Measurements from ENCODE around the gene RPS3A. TPM values are rescaled to one million over a fixed set of nuclear protein-coding genes. Genes with fewer than 3 reads are reported as not detected.

RPS3A gene
- total RNA-seq, 1 experiment from 2014 or later, result 1,751 TPM

DNA sequence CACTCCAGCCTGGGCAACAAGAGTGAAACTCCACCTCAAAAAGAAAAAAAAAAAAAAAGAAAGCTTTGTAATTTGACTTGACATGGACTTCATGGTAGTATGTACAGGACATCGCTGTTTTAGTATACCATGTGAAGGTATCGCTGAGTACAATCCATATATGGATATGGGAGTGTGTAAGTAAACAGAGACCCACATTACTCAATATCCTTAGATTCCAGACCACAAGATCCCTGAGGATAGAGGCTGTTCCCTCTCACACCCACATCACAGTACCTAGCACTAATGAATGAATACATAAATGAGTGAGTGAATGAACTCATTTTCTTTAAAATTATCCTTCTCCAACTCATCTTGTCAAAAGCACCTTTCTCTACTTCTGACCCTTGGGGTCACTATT lies 8.4 kb upstream of the RPS3A start:
- Histone ChIP-seq H3K4me1 (ENCODE audit: insufficient read depth, low read length, poor library complexity, severe bottlenecking) (no peaks in the 10 kb centered on the region), H3K27ac (ENCODE audit: low read depth, low read length, poor library complexity, severe bottlenecking) (no peak overlapping the region), H3K4me3 (ENCODE audit: low read depth, low read length, poor library complexity, severe bottlenecking) (no peak overlapping the region), H3K36me3 (ENCODE audit: insufficient read depth, low read length, poor library complexity, severe bottlenecking) (no peaks in the 10 kb centered on the region), H3K9me3 (ENCODE audit: low read depth, low read length, poor library complexity, severe bottlenecking) (no peaks in the 10 kb centered on the region), H3K27me3 (replicated peaks; ENCODE audit: insufficient read depth, low read depth, low read length, poor library complexity) (no peaks in the 10 kb centered on the region)
- intact Hi-C loops (cut with micrococcal nuclease; ENCODE audit: unreplicated experiment), result no loop called here
- no peak for TF ChIP-seq EZH2 (IDR thresholded peaks at IDR 0.05; ENCODE audit: borderline replicate concordance, low read depth, low read length, poor library complexity, severe bottlenecking)
- TF ChIP-seq, protein P1, sequence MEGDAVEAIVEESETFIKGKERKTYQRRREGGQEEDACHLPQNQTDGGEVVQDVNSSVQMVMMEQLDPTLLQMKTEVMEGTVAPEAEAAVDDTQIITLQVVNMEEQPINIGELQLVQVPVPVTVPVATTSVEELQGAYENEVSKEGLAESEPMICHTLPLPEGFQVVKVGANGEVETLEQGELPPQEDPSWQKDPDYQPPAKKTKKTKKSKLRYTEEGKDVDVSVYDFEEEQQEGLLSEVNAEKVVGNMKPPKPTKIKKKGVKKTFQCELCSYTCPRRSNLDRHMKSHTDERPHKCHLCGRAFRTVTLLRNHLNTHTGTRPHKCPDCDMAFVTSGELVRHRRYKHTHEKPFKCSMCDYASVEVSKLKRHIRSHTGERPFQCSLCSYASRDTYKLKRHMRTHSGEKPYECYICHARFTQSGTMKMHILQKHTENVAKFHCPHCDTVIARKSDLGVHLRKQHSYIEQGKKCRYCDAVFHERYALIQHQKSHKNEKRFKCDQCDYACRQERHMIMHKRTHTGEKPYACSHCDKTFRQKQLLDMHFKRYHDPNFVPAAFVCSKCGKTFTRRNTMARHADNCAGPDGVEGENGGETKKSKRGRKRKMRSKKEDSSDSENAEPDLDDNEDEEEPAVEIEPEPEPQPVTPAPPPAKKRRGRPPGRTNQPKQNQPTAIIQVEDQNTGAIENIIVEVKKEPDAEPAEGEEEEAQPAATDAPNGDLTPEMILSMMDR (conservative IDR thresholded peaks at IDR 0.05; ENCODE audit: low read depth, low read length), result no peak
- ChIA-PET CTCF (no interaction called here), POLR2A (ENCODE audit: low non-redundant PET) (no interaction called here)
- DNase-seq (ENCODE audit: low spot score), result no peak
- BruUV-seq (replicated peaks), result no TSS peak

DNA sequence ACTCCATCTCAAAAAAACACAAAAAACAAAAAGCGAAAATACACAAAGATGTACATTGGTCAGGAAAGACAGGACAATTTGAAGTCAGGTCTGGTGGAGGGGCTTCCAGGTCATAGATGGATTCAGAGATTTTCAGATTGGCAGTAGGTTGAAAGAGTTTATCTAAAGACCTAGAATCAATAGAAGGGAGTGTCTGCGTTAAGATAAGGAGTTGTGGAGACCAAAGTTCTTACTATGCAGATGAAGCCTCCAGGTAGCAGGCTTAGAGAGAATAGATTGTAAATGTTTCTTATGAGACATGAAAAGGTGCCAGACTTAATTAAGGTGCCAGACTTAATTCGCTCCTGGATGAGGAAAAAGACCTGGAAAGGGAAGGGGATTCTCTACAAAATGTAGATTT lies 6.9 kb upstream of the RPS3A start:
- Histone ChIP-seq H3K27me3 (replicated peaks; ENCODE audit: insufficient read depth, low read depth, low read length, poor library complexity) (no peaks in the 10 kb centered on the region), H3K36me3 (ENCODE audit: insufficient read depth, low read length, poor library complexity, severe bottlenecking) (no peaks in the 10 kb centered on the region), H3K4me3 (ENCODE audit: low read depth, low read length, poor library complexity, severe bottlenecking) (no peak overlapping the region), H3K9me3 (ENCODE audit: low read depth, low read length, poor library complexity, severe bottlenecking) (no peaks in the 10 kb centered on the region), H3K27ac (ENCODE audit: low read depth, low read length, poor library complexity, severe bottlenecking) (no peak overlapping the region), H3K4me1 (ENCODE audit: insufficient read depth, low read length, poor library complexity, severe bottlenecking) (no peaks in the 10 kb centered on the region)
- no TSS peak for BruUV-seq (replicated peaks)
- intact Hi-C loops (cut with micrococcal nuclease; ENCODE audit: unreplicated experiment), result no loop called here
- POLR2A ChIA-PET (ENCODE audit: low non-redundant PET), result no interaction called here
- TF ChIP-seq EZH2 (IDR thresholded peaks at IDR 0.05; ENCODE audit: borderline replicate concordance, low read depth, low read length, poor library complexity, severe bottlenecking), result no peak
- TF ChIP-seq, protein P1 (conservative IDR thresholded peaks at IDR 0.05; ENCODE audit: low read depth, low read length), result no peak
- CTCF ChIA-PET, result no interaction called here
- DNase-seq (ENCODE audit: low spot score), result no peak

GRCh38 chr4:151093203-151093602 lies 6.2 kb upstream of the RPS3A start:
- no peaks in the 10 kb centered on the region for H3K9me3 ChIP-seq (ENCODE audit: low read depth, low read length, poor library complexity, severe bottlenecking)
- H3K27ac ChIP-seq (ENCODE audit: low read depth, low read length, poor library complexity, severe bottlenecking), result no peak overlapping the region
- TF ChIP-seq, protein P1 (conservative IDR thresholded peaks at IDR 0.05; ENCODE audit: low read depth, low read length), result no peak
- no peak for TF ChIP-seq EZH2 (IDR thresholded peaks at IDR 0.05; ENCODE audit: borderline replicate concordance, low read depth, low read length, poor library complexity, severe bottlenecking)
- H3K4me1 ChIP-seq (ENCODE audit: insufficient read depth, low read length, poor library complexity, severe bottlenecking), result no peaks in the 10 kb centered on the region
- ChIA-PET POLR2A (ENCODE audit: low non-redundant PET) (no interaction called here), CTCF (no interaction called here)
- no peak for DNase-seq (ENCODE audit: low spot score)
- intact Hi-C loops (cut with micrococcal nuclease; ENCODE audit: unreplicated experiment), result no loop called here
- no TSS peak for BruUV-seq (replicated peaks)
- H3K27me3 ChIP-seq (replicated peaks; ENCODE audit: insufficient read depth, low read depth, low read length, poor library complexity), result no peaks in the 10 kb centered on the region
- H3K36me3 ChIP-seq (ENCODE audit: insufficient read depth, low read length, poor library complexity, severe bottlenecking), result no peaks in the 10 kb centered on the region
- H3K4me3 ChIP-seq (ENCODE audit: low read depth, low read length, poor library complexity, severe bottlenecking), result no peak overlapping the region
